Esophagus squamous epithelium (tissue), 5 donors: ENCODE data around the gene EPAS1. TPM values are rescaled to one million over a fixed set of nuclear protein-coding genes. Genes with fewer than 3 reads are reported as not detected.

Source experiments
- DNase-seq: peaks from one replicate; lab custom pipeline; 2025; lab: John Stamatoyannopoulos, UW
- H3K27ac ChIP-seq, 4 donors: fragments of 200-600 bp; sonication (generic); one replicate each; pipeline ENCODE4 v1.5.1; 2016 to 2019; ENCODE audit warnings: mild to moderate bottlenecking in 1 of 4
- H3K27me3 ChIP-seq, 4 donors: fragments of 200-600 bp; sonication (generic); 1 replicate in 3 of 4; 2 replicates in 1 of 4; pipeline versions ENCODE4 v1.5.1 to v1.6.0; 2017 to 2021; ENCODE audit warnings: antibody characterized with exemption in 1 of 4
- H3K36me3 ChIP-seq, 3 donors: fragments of 200-600 bp; sonication (generic); one replicate each; pipeline ENCODE4 v1.5.1; 2016 to 2019
- H3K4me1 ChIP-seq, 3 donors: fragments of 200-600 bp; sonication (generic); one replicate each; pipeline ENCODE4 v1.5.1; 2017 to 2019
- H3K4me3 ChIP-seq, 4 donors: fragments of 200-600 bp; sonication (generic); 1 replicate in 3 of 4; 2 replicates in 1 of 4; pipeline ENCODE4 v1.5.1; 2016 to 2019; ENCODE audit warnings: mild to moderate bottlenecking in 2 of 4, moderate library complexity in 1 of 4
- H3K9me3 ChIP-seq, 3 donors: fragments of 200-600 bp; sonication (generic); one replicate each; pipeline ENCODE4 v1.5.1; 2016 to 2019
- POLR2A ChIP-seq, 4 donors: fragments of 450-650 bp; IDR thresholded peaks; one replicate each; pipeline ENCODE4 v1.6.1; 2017; ENCODE audit warnings: antibody characterized with exemption in 4 of 4, mild to moderate bottlenecking in 4 of 4, moderate library complexity in 3 of 4
- WGBS, 2 donors: methylation state at CpG; one replicate each; pipeline ENCODE4 v1.1.5; 2018; 5-methylcytosine and 5-hydroxymethylcytosine counted together
- intact Hi-C: fragments of 100-400 bp; cut with DNase I; formaldehyde crosslinking; loops from one replicate; pipeline ENCODE4 v1.15.0; 2022
- total RNA-seq, 4 donors: library from RNA; depleted of rRNA; stranded (reverse); fragments of >200 nt; gene quantifications; one replicate each; pipeline ENCODE4 v1.1.0, GENCODE V29; 2016
- TF ChIP-seq, protein P1 (sequence below), 6 experiments: fragments of 450-650 bp in 4 of 6; fragments of 200-600 bp in 2 of 6; sonication (generic) in 2 of 6; IDR thresholded peaks; one replicate each; pipeline ENCODE4 v1.5.1; 2016 to 2019; ENCODE audit warnings: antibody characterized with exemption in 6 of 6, mild to moderate bottlenecking in 4 of 6, moderate library complexity in 4 of 6
- donor health status: DM: yes; HTN: yes; CAD: no.

Gene EPAS1
- total RNA-seq, 4 donors from 2014 or later = 86.7 to 151 (median 105) TPM

DNA sequence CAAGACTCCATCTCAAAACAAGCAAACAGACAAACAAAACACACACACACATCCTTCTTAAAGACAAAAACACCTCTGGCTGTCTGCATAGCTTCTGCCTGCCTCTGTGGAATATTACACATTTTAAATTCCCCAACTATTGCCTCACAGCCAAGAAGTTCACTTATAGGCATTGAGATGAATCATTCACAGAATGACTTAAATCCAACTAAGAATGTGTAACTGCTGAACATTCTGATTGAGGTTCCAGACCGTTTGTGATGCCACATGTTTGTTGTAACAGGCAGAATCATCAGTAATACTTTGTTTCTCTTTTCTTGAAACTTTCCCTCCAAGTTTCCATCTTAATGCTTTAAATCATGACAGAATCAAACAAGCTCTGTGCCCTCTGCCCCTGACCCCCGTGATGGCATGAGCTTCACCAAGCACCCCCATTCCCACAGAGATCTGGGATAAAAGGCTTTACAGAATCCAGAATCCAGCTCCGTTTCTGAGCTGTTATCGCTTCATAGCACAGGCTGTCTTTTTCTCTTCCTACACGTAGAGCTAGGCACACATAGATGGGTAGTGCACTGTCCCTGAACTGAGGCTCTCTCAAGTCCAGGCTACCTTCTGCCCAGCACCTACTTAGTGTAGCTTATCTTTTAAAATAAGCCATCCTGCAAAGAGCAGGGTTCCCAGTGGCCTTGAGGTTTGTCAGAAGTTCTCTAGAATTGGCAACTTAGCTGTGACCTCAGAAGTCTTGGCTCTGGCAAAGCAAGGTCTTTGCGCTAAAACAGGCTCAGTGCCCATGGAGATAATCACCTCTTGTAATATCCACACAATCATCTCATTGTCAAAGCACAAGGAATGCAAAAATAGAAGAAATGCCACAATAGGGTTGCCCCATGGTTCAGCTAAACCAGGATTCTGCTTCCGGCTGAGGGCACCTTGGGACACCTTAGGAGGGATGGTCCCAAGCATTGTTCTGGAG is 32.9 kb downstream of the EPAS1 start:
- DNase-seq = no peak
- H3K27ac ChIP-seq = peak overlapping the region; percentile 56 to 85 (median 79)
- intact Hi-C loops = no loop called here
- H3K9me3 ChIP-seq = no peaks in the 10 kb centered on the region
- H3K4me3 ChIP-seq = no peak overlapping the region
- H3K36me3 ChIP-seq = no peaks in the 10 kb centered on the region
- TF ChIP-seq POLR2A (IDR thresholded peaks at IDR 0.05) = no peak
- TF ChIP-seq, protein P1, sequence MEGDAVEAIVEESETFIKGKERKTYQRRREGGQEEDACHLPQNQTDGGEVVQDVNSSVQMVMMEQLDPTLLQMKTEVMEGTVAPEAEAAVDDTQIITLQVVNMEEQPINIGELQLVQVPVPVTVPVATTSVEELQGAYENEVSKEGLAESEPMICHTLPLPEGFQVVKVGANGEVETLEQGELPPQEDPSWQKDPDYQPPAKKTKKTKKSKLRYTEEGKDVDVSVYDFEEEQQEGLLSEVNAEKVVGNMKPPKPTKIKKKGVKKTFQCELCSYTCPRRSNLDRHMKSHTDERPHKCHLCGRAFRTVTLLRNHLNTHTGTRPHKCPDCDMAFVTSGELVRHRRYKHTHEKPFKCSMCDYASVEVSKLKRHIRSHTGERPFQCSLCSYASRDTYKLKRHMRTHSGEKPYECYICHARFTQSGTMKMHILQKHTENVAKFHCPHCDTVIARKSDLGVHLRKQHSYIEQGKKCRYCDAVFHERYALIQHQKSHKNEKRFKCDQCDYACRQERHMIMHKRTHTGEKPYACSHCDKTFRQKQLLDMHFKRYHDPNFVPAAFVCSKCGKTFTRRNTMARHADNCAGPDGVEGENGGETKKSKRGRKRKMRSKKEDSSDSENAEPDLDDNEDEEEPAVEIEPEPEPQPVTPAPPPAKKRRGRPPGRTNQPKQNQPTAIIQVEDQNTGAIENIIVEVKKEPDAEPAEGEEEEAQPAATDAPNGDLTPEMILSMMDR (IDR thresholded peaks at IDR 0.05) = no peak
- WGBS, 2 donors = 39 to 52% methylated on average over 6 to 7 of the region's 7 CpGs
- H3K27me3 ChIP-seq = no peaks in the 10 kb centered on the region
- H3K4me1 ChIP-seq = peaks cover 53 to 100% (median 88%) of the 10 kb centered on the region in 3 donors

DNA sequence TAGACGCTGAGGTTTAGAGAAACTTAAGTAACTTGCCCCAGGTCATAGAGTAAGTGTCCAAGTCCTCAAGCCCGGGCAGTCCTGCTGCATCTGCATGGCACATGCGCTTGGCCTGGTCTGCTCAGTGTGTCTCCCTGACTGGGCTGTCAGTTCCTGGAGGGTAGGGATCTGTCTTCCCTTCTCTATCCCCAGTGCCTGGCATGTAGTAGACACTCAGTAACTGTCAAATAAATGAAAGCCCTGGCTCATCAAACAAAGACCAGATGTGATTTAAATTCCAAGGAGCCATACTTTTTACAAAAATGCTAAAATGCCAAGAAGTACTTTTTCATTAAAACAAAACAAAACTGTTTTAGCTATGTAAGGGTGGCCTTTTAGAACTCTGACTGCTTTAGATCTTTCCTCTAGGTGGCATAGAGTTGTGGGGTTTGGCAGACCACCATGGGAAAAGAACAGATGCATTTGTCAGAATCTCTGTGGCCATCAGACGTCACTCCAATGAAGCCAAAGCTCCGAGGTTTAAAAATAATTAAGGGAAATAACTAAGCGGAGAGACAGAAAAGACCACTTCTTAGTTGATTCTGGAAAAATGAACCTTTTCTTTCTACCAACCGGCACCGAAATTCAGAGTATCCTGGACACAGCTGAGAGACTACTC is 34.0 kb downstream of the EPAS1 start:
- no peaks in the 10 kb centered on the region for H3K9me3 ChIP-seq
- H3K4me1 ChIP-seq = peaks cover 42 to 100% (median 87%) of the 10 kb centered on the region in 3 donors
- H3K36me3 ChIP-seq = no peaks in the 10 kb centered on the region
- no peak for DNase-seq
- TF ChIP-seq, protein P1 (IDR thresholded peaks at IDR 0.05) = no peak
- no peak for TF ChIP-seq POLR2A (IDR thresholded peaks at IDR 0.05)
- intact Hi-C loops = no loop called here
- peak overlapping the region; percentile 56 to 85 (median 81) for H3K27ac ChIP-seq
- H3K4me3 ChIP-seq = peak overlapping the region in 1 of 4 donors; percentile 24
- H3K27me3 ChIP-seq = no peaks in the 10 kb centered on the region
- WGBS, 2 donors = 34 to 35% methylated on average over 6 to 8 of the region's 8 CpGs

DNA sequence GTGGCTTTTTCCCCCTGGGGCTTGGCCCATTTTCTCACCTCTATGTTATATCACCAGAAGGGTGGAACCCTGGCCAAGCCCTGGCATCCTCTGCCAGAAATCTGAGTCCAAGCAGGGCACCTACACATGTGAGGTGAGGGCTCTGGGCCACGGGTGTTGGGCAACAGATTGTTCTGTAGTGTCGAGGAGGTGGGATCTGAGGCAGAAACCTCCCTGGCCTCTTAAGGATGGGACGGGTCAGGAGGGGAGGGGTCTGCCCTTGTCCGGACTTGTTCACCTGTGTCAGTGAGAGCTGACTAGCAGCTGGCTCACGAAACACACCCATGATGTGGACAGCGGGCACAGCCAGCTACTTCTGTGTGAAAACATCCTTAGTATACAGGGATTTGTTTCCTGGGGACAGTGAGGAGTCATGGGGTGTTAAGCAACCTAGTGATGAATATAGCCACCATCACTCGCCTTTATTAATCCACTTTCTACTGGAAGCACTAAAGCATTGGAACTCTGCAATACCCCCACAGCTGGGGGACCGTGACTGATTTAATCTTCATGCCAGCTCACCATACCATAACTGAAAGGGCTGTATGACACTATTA is 35.6 kb downstream of the EPAS1 start:
- no peak for DNase-seq
- H3K9me3 ChIP-seq = no peaks in the 10 kb centered on the region
- H3K27ac ChIP-seq = peak overlapping the region; percentile 56 to 85 (median 81)
- no peak for TF ChIP-seq POLR2A (IDR thresholded peaks at IDR 0.05)
- TF ChIP-seq, protein P1 (IDR thresholded peaks at IDR 0.05) = no peak
- WGBS, 2 donors = 12 to 36% methylated on average over 4 to 5 of the region's 8 CpGs
- no peak overlapping the region for H3K4me3 ChIP-seq
- H3K4me1 ChIP-seq = peaks cover 36 to 100% (median 89%) of the 10 kb centered on the region in 3 donors
- no peaks in the 10 kb centered on the region for H3K36me3 ChIP-seq
- intact Hi-C loops = no loop called here
- H3K27me3 ChIP-seq = no peaks in the 10 kb centered on the region

DNA sequence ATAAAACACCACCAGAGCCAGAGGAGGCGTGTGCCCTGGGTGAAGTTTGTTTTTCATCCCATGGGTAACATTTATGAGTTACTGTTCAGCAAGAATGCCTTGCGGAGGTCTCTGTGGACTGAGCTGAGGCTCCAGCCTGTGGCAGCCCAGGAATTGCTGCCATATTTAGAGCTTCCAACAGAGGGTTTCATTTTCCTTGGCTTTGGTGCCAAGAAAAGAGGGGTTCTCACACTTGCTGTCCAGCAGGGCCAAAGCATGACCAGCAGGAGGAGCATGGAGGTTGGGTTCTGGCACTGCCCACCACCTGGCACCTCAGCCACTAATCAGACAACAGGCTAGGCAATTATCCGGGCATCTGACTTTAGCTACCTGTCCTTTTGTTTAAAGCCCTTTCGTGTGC is 36.7 kb downstream of the EPAS1 start:
- Histone ChIP-seq H3K4me3 (peak overlapping the region in 1 of 4 donors; percentile 48), H3K4me1 (peaks cover 36 to 100% (median 90%) of the 10 kb centered on the region in 3 donors)
- WGBS, 2 donors = 76 to 77% methylated on average over 4 of the region's 4 CpGs

More for the DNA sequence above, 36.7 kb downstream of the EPAS1 start:
- TF ChIP-seq, protein P1 (IDR thresholded peaks at IDR 0.05) = peak in 3 of 6 experiments; percentile 20 to 23 (median 23)
- no peak for TF ChIP-seq POLR2A (IDR thresholded peaks at IDR 0.05)
- H3K9me3 ChIP-seq = no peaks in the 10 kb centered on the region
- peak overlapping the region; percentile 46 to 85 (median 81) for H3K27ac ChIP-seq
- no peak for DNase-seq
- H3K36me3 ChIP-seq = no peaks in the 10 kb centered on the region
- intact Hi-C loops = no loop called here
- H3K27me3 ChIP-seq = no peaks in the 10 kb centered on the region
